ENCODE data around the gene IKBKE.

DNA sequence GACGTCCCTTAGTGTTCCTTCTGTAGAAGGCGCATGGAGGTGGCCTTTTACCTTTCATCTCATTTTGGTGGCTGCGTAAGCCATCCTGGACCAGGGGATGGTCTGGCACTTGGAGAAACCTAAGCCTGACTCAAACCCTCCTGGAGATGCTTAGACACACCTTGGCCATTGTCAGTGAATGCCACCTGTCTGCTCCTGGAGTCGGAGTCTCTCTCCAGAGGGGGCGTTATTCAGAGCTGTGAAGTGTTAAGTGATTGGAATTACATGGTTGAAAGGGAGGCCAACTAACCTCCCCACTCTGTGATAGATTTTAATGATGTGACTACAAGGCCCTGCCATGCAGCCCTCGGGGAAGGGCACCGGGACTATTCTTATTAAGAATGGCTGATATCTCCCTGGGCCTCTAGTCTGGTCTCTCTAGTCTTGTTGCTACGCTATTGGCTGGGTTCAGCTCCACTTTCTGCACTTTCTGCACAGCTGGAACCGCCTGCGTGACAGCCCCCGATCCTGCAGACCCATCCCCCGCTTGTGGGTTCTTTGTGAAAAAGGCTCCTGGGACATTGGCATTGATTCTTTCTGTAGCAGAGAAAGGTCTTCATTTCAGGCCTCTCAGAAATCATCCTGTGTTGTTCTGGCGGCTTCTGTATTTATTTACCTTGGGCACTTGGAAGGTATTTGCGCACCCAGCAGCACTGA lies 41.2 kb downstream of the IKBKE start:
- no peak for TF ChIP-seq ZBTB7A (IDR thresholded peaks at IDR 0.05; ENCODE audit: low read depth)
- TF ChIP-seq, protein P1, sequence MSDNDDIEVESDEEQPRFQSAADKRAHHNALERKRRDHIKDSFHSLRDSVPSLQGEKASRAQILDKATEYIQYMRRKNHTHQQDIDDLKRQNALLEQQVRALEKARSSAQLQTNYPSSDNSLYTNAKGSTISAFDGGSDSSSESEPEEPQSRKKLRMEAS (IDR thresholded peaks at IDR 0.05) = no peak
